ENCODE data around the gene DAGLA. TPM values are rescaled to one million over a fixed set of nuclear protein-coding genes. Genes with fewer than 3 reads are reported as not detected.

DAGLA gene
- total and polyA plus RNA-seq, 2 of the 13 experiments (the other 11 are each of a cell fraction or from before 2014, with no cell fraction given), result 2.6 to 3.9 TPM

- TF ChIP-seq, protein P1, sequence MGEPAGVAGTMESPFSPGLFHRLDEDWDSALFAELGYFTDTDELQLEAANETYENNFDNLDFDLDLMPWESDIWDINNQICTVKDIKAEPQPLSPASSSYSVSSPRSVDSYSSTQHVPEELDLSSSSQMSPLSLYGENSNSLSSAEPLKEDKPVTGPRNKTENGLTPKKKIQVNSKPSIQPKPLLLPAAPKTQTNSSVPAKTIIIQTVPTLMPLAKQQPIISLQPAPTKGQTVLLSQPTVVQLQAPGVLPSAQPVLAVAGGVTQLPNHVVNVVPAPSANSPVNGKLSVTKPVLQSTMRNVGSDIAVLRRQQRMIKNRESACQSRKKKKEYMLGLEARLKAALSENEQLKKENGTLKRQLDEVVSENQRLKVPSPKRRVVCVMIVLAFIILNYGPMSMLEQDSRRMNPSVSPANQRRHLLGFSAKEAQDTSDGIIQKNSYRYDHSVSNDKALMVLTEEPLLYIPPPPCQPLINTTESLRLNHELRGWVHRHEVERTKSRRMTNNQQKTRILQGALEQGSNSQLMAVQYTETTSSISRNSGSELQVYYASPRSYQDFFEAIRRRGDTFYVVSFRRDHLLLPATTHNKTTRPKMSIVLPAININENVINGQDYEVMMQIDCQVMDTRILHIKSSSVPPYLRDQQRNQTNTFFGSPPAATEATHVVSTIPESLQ (CRISPR knock-in tag; conservative IDR thresholded peaks at IDR 0.05), result no peak
- TF ChIP-seq SMAD3 (CRISPR knock-in tag; IDR thresholded peaks at IDR 0.05) (no peak), HBP1 (CRISPR knock-in tag; IDR thresholded peaks at IDR 0.05; ENCODE audit: low read depth) (no peak), ZNF772 (CRISPR knock-in tag; IDR thresholded peaks at IDR 0.05) (no peak; the same call in 1 of the 2 replicates), KDM5B (CRISPR knock-in tag; IDR thresholded peaks at IDR 0.05; ENCODE audit: borderline replicate concordance) (0 out of 2 replicates have a peak, but pooled peaks have one; percentile 19), ZFP1 (CRISPR knock-in tag; IDR thresholded peaks at IDR 0.05) (no peak), TOPORS (CRISPR knock-in tag; IDR thresholded peaks at IDR 0.05) (no peak), NR2F1 (CRISPR knock-in tag; IDR thresholded peaks at IDR 0.05) (no peak), ZNF841 (CRISPR knock-in tag; IDR thresholded peaks at IDR 0.05; ENCODE audit: borderline replicate concordance) (no peak), ZNF136 (CRISPR knock-in tag; IDR thresholded peaks at IDR 0.05; ENCODE audit: low read depth) (0 out of 2 replicates have a peak, but pooled peaks have one; percentile 36), GLI4 (CRISPR knock-in tag; IDR thresholded peaks at IDR 0.05; ENCODE audit: borderline replicate concordance) (no peak), ZNF329 (CRISPR knock-in tag; IDR thresholded peaks at IDR 0.05; ENCODE audit: low read depth) (0 out of 2 replicates have a peak, but pooled peaks have one; percentile 56), ZNF343 (CRISPR knock-in tag; IDR thresholded peaks at IDR 0.05) (no peak), ELF1 (CRISPR knock-in tag; IDR thresholded peaks at IDR 0.05) (no peak), ZNF354B (CRISPR knock-in tag; IDR thresholded peaks at IDR 0.05) (no peak), ZFP36L2 (CRISPR knock-in tag; IDR thresholded peaks at IDR 0.05) (no peak), NR2F2 (IDR thresholded peaks at IDR 0.05; ENCODE audit: borderline replicate concordance, low read depth) (no peak), TRAFD1 (CRISPR knock-in tag; IDR thresholded peaks at IDR 0.05; ENCODE audit: borderline replicate concordance) (no peak), DNMT3B (CRISPR knock-in tag; conservative IDR thresholded peaks at IDR 0.05) (no peak), SMC3 (IDR thresholded peaks at IDR 0.05; ENCODE audit: low read length) (peak; percentile 2; the same call in 1 of the 2 replicates)
- TF ChIP-seq, protein P2, sequence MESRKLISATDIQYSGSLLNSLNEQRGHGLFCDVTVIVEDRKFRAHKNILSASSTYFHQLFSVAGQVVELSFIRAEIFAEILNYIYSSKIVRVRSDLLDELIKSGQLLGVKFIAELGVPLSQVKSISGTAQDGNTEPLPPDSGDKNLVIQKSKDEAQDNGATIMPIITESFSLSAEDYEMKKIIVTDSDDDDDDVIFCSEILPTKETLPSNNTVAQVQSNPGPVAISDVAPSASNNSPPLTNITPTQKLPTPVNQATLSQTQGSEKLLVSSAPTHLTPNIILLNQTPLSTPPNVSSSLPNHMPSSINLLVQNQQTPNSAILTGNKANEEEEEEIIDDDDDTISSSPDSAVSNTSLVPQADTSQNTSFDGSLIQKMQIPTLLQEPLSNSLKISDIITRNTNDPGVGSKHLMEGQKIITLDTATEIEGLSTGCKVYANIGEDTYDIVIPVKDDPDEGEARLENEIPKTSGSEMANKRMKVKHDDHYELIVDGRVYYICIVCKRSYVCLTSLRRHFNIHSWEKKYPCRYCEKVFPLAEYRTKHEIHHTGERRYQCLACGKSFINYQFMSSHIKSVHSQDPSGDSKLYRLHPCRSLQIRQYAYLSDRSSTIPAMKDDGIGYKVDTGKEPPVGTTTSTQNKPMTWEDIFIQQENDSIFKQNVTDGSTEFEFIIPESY (CRISPR knock-in tag; IDR thresholded peaks at IDR 0.05), result peak; percentile 28; the same call in 1 of the 2 replicates
Observed at GRCh38 chr11:61679893-61680621, at the start of gene DAGLA (continued).
